ENCODE measurements around the gene CTDNEP1. TPM values are rescaled to one million over a fixed set of nuclear protein-coding genes. Genes with fewer than 3 reads are reported as not detected.

Gene CTDNEP1
- total RNA-seq, 1 donor from 2014 or later, result 165 TPM

- DNase-seq (no peak), ATAC-seq (ENCODE audit: low read depth) (no peak)
- no peak overlapping the region for H3K4me3 Mint-ChIP-seq
- no peaks in the 10 kb centered on the region for H3K9me3 Mint-ChIP-seq
- CTCF ChIA-PET, result no interaction called here
- TF ChIP-seq CTCF (IDR thresholded peaks at IDR 0.05), result no peak
- no peaks in the 10 kb centered on the region for H3K36me3 Mint-ChIP-seq (ENCODE audit: low read depth)
- no peaks in the 10 kb centered on the region for H3K27me3 Mint-ChIP-seq
- POLR2A ChIA-PET, result interaction anchor here (0.6 kb wide), 1 partner anchor 224 kb away, joined by 3 read pairs; no protein-coding TSS in a partner anchor
- intact Hi-C loops (cut with micrococcal nuclease), result loop anchor here (5.0 kb wide), 1 partner anchor 226 kb away; the partner anchor contains the start of genes FGF11 and TMEM102
- H3K4me1 Mint-ChIP-seq, result peaks cover 32% of the 10 kb centered on the region
- no peak overlapping the region for H3K27ac Mint-ChIP-seq
Observed at GRCh38 chr17:7211491-7212273, 39.9 kb downstream of the CTDNEP1 start.

- ChIA-PET POLR2A (interaction anchor here (0.5 to 1.0 kb wide), 3 partner anchors 10 to 647 kb away, joined by 3 to 8 read pairs (median 4); partner anchors contain the start of genes ACADVL and DLG4), CTCF (no interaction called here)
- ATAC-seq (ENCODE audit: low read depth) (no peak), DNase-seq (no peak)
- Mint-ChIP-seq H3K9me3 (no peaks in the 10 kb centered on the region), H3K27me3 (no peaks in the 10 kb centered on the region), H3K4me3 (no peak overlapping the region), H3K36me3 (ENCODE audit: low read depth) (peaks cover 2% of the 10 kb centered on the region), H3K27ac (no peak overlapping the region), H3K4me1 (peaks cover 33% of the 10 kb centered on the region)
- intact Hi-C loops (cut with micrococcal nuclease), result no loop called here
- no peak for TF ChIP-seq CTCF (IDR thresholded peaks at IDR 0.05)
Observed at GRCh38 chr17:7208754-7209460, 42.6 kb downstream of the CTDNEP1 start.

GRCh38 chr17:7208027-7208571 is 43.4 kb downstream of the CTDNEP1 start:
- Mint-ChIP-seq H3K4me3 (no peak overlapping the region), H3K9me3 (no peaks in the 10 kb centered on the region), H3K4me1 (peaks cover 30% of the 10 kb centered on the region), H3K36me3 (ENCODE audit: low read depth) (peaks cover 2% of the 10 kb centered on the region), H3K27me3 (no peaks in the 10 kb centered on the region), H3K27ac (no peak overlapping the region)
- ATAC-seq (ENCODE audit: low read depth) (no peak), DNase-seq (no peak)
- ChIA-PET POLR2A (interaction anchor here (0.5 to 1.0 kb wide), 3 partner anchors 11 to 34 kb away, joined by 3 to 12 read pairs (median 4); partner anchors contain the start of genes ACADVL, DLG4 and GABARAP), CTCF (no interaction called here)
- no peak for TF ChIP-seq CTCF (IDR thresholded peaks at IDR 0.05)
- intact Hi-C loops (cut with micrococcal nuclease), result no loop called here

- peaks cover 30% of the 10 kb centered on the region for H3K4me1 Mint-ChIP-seq
- H3K4me3 Mint-ChIP-seq, result no peak overlapping the region
- no peaks in the 10 kb centered on the region for H3K9me3 Mint-ChIP-seq
- intact Hi-C loops (cut with micrococcal nuclease), result no loop called here
- peak overlapping the region; percentile 15 for H3K27ac Mint-ChIP-seq
- DNase-seq (no peak), ATAC-seq (ENCODE audit: low read depth) (no peak)
- POLR2A ChIA-PET, result interaction anchor here (0.6 kb wide), 1 partner anchor 35 kb away, joined by 12 read pairs; the partner anchor contains the start of gene GABARAP
- CTCF ChIA-PET, result no interaction called here
- TF ChIP-seq CTCF (IDR thresholded peaks at IDR 0.05), result no peak
- no peaks in the 10 kb centered on the region for H3K27me3 Mint-ChIP-seq
- peaks cover 2% of the 10 kb centered on the region for H3K36me3 Mint-ChIP-seq (ENCODE audit: low read depth)
Observed at GRCh38 chr17:7207120-7208001, 44.2 kb downstream of the CTDNEP1 start.

Measured in activated B cell treated with CpG ODN at 0.5 μM for 24 hours (primary cell).